Fibroblast of villous mesenchyme (primary cell): ENCODE measurements around the gene SNAP47. TPM values are rescaled to one million over a fixed set of nuclear protein-coding genes. Genes with fewer than 3 reads are reported as not detected.
A peak's percentile ranks its signal among the peaks of the same experiment; 100 is the strongest.
"Not testable (repeated sequence)": the region's sequence is repeated elsewhere in the genome, so short reads cannot be mapped to it uniquely, and the experiment has no call there.

Experiments
- DNase-seq: peaks from one replicate; pipeline ENCODE4 v3.0.0-alpha.2; 2010; ENCODE audit warnings: low read depth
- H3K4me3 ChIP-seq: 2 replicates; pipeline ENCODE4 v1.5.1; 2011; ENCODE audit warnings: low read depth, mild to moderate bottlenecking, low read length
- CTCF ChIP-seq: IDR thresholded peaks from 2 replicates; pipeline ENCODE4 v1.5.1; 2012; ENCODE audit warnings: low read depth, mild to moderate bottlenecking, low read length; ENCODE audit not compliant: insufficient read depth
- total RNA-seq: library from RNA; depleted of rRNA; stranded (reverse); fragments of >200 nt; gene quantifications from 2 replicates; pipeline ENCODE4 v1.2.3, GENCODE V29; 2012

Gene SNAP47, protein sequence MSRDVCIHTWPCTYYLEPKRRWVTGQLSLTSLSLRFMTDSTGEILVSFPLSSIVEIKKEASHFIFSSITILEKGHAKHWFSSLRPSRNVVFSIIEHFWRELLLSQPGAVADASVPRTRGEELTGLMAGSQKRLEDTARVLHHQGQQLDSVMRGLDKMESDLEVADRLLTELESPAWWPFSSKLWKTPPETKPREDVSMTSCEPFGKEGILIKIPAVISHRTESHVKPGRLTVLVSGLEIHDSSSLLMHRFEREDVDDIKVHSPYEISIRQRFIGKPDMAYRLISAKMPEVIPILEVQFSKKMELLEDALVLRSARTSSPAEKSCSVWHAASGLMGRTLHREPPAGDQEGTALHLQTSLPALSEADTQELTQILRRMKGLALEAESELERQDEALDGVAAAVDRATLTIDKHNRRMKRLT
- total RNA-seq: 51.9 and 58.3 TPM in 2 replicates

DNA sequence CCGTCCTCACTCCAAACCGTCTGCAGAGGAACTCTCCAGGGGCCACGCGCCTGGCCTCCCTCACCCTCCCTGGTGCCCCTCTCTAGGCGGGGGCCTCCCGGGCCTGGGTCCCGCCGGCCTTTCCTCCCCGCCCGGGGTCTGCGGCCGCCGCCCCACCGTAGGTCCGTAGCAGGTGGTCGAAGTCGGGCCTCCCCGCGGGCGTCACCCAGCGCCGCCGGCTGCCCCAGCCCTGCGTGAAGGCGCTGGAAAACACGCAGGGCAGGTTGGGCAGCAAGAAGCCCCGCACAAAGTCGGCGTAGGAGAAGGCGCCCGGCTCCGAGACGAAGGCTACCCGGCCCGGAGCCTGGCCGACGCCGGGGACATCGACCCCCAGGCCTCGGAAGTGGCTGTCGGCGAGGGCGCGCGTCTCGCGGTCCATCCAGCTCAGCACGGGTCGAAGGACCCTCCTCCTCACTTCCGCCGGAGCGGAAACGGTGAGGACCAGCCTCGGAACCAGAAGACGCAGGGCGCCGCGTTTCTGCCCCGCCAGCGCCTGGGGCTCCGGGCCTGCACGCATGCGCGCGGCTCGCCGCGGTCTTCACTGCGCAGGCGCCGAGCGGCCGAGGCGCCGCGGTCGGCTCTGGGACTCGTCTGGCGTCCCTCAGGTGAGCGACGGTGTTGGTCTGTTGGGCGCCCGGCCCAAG is at the start of gene SNAP47, which contains the start of gene JMJD4:
TSS of gene SNAP47 (plus strand) at position 580 of the 683 bp plus-strand sequence. CDS start 12,302 bp downstream, outside the sequence.
TSS of gene JMJD4 (minus strand) at position 447 of the 683 bp plus-strand sequence. CDS start at position 418, 29 bp downstream.
- peak; percentile 92 for DNase-seq
- TF ChIP-seq CTCF: no peak
- peak within 1 kb of the TSS; percentile 75 for H3K4me3 ChIP-seq

GRCh38 chr1:227685807-227686206 is 49.4 kb upstream of the SNAP47 start:
- DNase-seq: no peak
- H3K4me3 ChIP-seq: no peak overlapping the region
- TF ChIP-seq CTCF: no peak

DNA sequence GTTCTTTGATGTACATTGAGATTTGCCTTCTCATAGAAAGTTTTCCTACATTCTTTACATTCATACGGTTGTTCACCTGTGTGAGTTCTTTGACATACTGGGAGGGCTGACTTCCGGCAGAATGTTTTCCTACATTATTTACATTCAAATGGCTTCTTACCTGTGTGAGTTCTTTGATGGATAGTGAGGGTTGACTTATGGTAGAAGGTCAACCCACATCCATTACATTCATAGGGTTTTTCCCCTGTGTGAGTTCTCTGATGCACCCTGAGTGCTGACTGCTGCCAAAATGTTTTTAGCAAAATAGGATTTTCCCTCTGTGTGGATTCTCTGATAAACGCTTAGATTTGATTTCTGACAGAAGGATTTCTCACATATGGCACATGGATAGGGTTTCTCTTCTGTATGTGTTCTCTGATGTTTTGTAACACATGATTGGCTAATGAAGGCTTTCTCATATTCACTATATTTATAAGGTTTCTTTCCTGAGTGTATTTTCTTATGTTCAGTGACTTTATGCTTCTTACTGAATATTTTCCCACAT is 37.8 kb upstream of the SNAP47 start:
- no peak overlapping the region for H3K4me3 ChIP-seq
- TF ChIP-seq CTCF: no peak
- no peak for DNase-seq

GRCh38 chr1:227701631-227702030 is 33.6 kb upstream of the SNAP47 start:
- DNase-seq, H3K4me3 ChIP-seq: not testable (repeated sequence)

DNA sequence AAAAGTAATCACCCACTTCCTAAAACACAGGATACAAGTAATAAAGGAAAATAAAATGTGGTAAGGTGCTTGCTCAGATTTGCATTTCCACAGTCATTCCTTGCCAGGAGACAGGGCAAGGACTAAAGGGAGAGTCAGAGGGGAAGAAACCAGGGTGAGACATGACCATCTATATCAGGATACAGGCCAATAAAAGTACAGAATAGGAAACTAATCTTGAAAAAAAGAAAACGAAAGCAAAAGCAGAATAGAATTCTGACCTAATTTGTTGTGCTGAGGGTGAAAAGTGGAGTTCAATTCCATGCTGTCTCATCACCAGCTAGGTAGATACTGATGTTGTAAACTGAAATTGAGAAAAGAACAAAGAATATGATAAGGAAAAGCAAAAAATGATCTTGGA is 27.4 kb upstream of the SNAP47 start:
- no peak for TF ChIP-seq CTCF
- DNase-seq: no peak
- H3K4me3 ChIP-seq: no peak overlapping the region

GRCh38 chr1:227709451-227709850 is 25.8 kb upstream of the SNAP47 start:
- no peak for DNase-seq
- no peak for TF ChIP-seq CTCF
- no peak overlapping the region for H3K4me3 ChIP-seq

- DNase-seq, H3K4me3 ChIP-seq: not testable (repeated sequence)
These were observed 24.8 kb upstream of the SNAP47 start for GRCh38 chr1:227710474-227710873.
